Vagina (tissue), 2 donors: ENCODE results near the gene FZR1.

ENCODE experiments used
- POLR2A ChIP-seq, 2 donors: fragments of 450-650 bp; IDR thresholded peaks; one replicate each; pipeline ENCODE4 v1.6.1; 2017; ENCODE audit warnings: antibody characterized with exemption in 2 of 2, mild to moderate bottlenecking in 2 of 2, moderate library complexity in 2 of 2
- TF ChIP-seq, protein P1 (sequence below), 3 experiments: fragments of 450-650 bp in 2 of 3; fragments of 200-600 bp in 1 of 3; sonication (generic) in 1 of 3; IDR thresholded peaks; one replicate each; pipeline ENCODE4 v1.5.1; 2017 to 2019; ENCODE audit warnings: antibody characterized with exemption in 3 of 3, mild to moderate bottlenecking in 2 of 3, moderate library complexity in 2 of 3

DNA sequence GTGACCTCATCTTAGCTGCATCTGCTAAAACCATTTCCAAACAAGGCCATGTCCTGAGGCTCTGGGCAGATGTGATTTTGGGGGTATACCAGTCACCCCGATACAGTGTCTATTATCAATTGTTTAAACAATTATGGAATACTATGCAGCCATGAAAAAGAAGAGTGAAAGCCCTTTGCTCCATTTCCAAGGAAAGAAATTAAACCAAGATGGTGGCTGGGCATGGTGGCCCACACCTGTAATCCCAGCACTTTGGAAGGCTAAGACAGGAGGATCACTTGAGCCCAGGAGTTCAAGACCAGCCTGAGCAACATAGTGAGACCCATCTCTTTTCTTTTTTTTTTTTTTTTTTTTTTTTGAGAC, 33.6 kb downstream of the FZR1 start:
- TF ChIP-seq, protein P1, sequence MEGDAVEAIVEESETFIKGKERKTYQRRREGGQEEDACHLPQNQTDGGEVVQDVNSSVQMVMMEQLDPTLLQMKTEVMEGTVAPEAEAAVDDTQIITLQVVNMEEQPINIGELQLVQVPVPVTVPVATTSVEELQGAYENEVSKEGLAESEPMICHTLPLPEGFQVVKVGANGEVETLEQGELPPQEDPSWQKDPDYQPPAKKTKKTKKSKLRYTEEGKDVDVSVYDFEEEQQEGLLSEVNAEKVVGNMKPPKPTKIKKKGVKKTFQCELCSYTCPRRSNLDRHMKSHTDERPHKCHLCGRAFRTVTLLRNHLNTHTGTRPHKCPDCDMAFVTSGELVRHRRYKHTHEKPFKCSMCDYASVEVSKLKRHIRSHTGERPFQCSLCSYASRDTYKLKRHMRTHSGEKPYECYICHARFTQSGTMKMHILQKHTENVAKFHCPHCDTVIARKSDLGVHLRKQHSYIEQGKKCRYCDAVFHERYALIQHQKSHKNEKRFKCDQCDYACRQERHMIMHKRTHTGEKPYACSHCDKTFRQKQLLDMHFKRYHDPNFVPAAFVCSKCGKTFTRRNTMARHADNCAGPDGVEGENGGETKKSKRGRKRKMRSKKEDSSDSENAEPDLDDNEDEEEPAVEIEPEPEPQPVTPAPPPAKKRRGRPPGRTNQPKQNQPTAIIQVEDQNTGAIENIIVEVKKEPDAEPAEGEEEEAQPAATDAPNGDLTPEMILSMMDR (IDR thresholded peaks at IDR 0.05), result no peak
- no peak for TF ChIP-seq POLR2A (IDR thresholded peaks at IDR 0.05)
